A673 (cell line): ENCODE data around the gene FGD4.

Source experiments
- CTCF ChIP-seq: fragments of 300-800, 200-600 bp; sonication (generic); conservative IDR thresholded peaks from 2 replicates; pipeline ENCODE4 v1.5.1; 2017; ENCODE audit warnings: low read depth, mild to moderate bottlenecking, antibody characterized with exemption, low read length, moderate library complexity, mixed read lengths
- EZH2 ChIP-seq: fragments of 200-600 bp; sonication (generic); IDR thresholded peaks from 2 replicates; pipeline ENCODE4 v1.6.1; 2017; ENCODE audit warnings: borderline replicate concordance, low read depth, mild to moderate bottlenecking, mixed read lengths, antibody characterized with exemption, low read length; ENCODE audit not compliant: poor library complexity, severe bottlenecking

- TF ChIP-seq CTCF, result no peak
- TF ChIP-seq EZH2, result no peak
These were observed 190.0 kb downstream of the FGD4 start for GRCh38 chr12:32589165-32589865.
